ENCODE measurements around the gene IL34.

DNA sequence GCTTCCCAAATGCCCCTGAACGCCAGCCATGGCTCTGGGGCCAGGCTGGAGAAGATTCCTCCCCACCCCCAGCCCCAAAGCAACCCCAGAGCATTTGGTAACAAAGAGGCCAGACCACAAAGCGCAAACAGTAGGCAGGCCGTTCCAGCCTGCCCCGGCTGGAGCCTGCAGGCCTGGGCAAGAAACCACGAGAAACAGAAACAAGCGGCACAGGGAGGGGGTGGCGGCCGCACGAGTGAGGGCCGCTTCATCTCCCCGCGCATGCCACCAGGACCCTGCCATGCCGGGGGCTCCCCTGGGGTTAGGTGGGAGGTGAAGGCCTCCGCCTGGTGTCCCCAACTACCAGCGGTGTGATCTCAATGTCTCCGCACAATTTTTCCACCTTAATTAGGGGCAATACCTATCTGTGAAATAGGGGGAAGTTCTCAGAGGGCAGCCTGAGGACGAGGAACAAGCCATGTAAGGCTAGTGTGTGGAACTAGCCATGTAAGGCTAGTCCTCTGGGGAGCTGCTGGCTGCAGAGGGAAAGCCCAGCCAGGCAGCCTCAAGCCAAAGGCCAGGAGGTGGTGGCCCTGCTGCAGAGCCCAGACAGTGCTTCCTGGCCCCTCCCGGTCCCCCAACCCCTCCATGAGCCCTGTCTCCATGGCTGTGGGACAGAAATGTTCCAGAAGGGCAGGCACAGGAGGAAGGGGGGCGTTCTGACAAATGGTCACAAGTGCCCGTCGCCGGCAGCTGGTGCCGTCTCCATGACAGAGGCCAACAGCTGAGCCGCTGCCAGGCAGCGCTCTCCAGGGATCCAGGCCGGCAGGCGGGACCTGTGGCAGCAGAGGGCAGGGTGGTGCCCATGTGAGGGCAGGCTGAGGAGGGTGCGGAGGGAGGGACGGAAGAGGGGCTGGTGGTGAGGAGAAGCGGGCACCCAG lies 54.0 kb downstream of the IL34 start:
- no peak for TF ChIP-seq POLR2A (IDR thresholded peaks at IDR 0.05)
- TF ChIP-seq CTCF (IDR thresholded peaks at IDR 0.05) = no peak
- TF ChIP-seq POLR2AphosphoS5 (IDR thresholded peaks at IDR 0.05) = peak in 1 of 3 donors; percentile 46
